GM12864 (cell line): ENCODE results near the gene ELK1.
A peak's percentile ranks its signal among the peaks of the same experiment; 100 is the strongest.
"Not testable (repeated sequence)": the region's sequence is repeated elsewhere in the genome, so short reads cannot be mapped to it uniquely, and the experiment has no call there.

Experiments
- DNase-seq: peaks from one replicate; pipeline ENCODE4 v3.0.0-alpha.2; 2011; ENCODE audit warnings: low read depth
- H3K4me3 ChIP-seq: 2 replicates; pipeline ENCODE4 v1.5.1; 2011; ENCODE audit warnings: mild to moderate bottlenecking, low read depth, low read length, control low read depth
- CTCF ChIP-seq: IDR thresholded peaks from 2 replicates; pipeline ENCODE4 v1.5.1; 2011; ENCODE audit warnings: low read depth, mild to moderate bottlenecking, moderate library complexity, low read length, control low read depth, inconsistent platforms; ENCODE audit errors: missing control alignments

ELK1 gene

GRCh38 chrX:47674776-47675175 is 24.4 kb upstream of the ELK1 start:
- no peak for DNase-seq
- no peak for TF ChIP-seq CTCF
- no peak overlapping the region for H3K4me3 ChIP-seq

GRCh38 chrX:47665797-47666196 is 15.4 kb upstream of the ELK1 start:
- not testable (repeated sequence) for DNase-seq, H3K4me3 ChIP-seq

GRCh38 chrX:47664737-47665136 is 14.4 kb upstream of the ELK1 start:
- DNase-seq = no peak
- no peak for TF ChIP-seq CTCF
- no peak overlapping the region for H3K4me3 ChIP-seq

- H3K4me3 ChIP-seq = no peak overlapping the region
- no peak for TF ChIP-seq CTCF
Observed at GRCh38 chrX:47662144-47662657, 11.8 kb upstream of the ELK1 start.

GRCh38 chrX:47661539-47661938 is 11.2 kb upstream of the ELK1 start:
- DNase-seq = no peak
- TF ChIP-seq CTCF = no peak
- no peak overlapping the region for H3K4me3 ChIP-seq

More at GRCh38 chrX:47662144-47662657, 11.8 kb upstream of the ELK1 start:
- DNase-seq = no peak

GRCh38 chrX:47659421-47659726 is 9.0 kb upstream of the ELK1 start:
- H3K4me3 ChIP-seq = peak overlapping the region; percentile 80
- no peak for DNase-seq
- TF ChIP-seq CTCF = no peak

- peak; percentile 81 for DNase-seq
- no peak for TF ChIP-seq CTCF
- H3K4me3 ChIP-seq = peak within 1 kb of the TSS; percentile 80
Observed at GRCh38 chrX:47658684-47659420, 8.5 kb upstream of the ELK1 start, which contains the start of gene UXT. Gene UXT (minus strand): TSS chrX:47659180. CDS start chrX:47658927, 253 bp downstream.
